ENCODE measurements around the gene BCO2.

BCO2 gene

DNA sequence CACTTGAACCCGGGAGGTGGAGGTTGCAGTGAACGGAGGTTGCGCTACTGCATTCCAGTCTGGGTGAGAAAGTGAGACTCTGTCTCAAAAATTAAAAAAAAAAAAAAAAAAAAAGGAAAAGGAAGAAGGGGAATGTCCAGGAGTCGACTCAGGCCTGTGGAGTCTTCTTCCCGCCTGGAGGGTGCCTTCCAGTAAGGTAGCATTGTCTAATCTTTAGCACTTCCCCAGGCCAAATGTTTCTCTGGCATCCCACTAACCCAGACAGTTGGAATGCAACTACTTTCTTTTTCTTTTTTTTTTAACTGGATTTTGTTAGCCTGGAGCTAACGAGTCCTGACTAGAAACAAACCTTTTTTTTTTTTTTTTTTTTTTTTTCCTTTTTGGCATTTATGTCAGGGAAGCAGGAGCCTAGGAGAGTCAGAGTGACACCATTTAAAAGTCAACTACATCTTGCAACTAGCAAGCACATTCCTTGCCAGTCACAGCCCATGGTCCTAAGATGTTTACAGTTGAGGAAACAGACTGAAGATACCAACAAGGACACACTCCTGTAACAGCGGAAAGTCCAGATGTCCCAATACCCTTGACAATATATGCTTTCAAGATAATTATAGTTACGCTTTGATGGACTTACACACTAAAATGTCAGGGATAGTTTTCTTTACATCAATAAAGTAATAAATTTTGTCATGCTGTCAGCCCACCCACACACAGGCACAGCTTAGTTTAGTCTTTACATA is 74.7 kb downstream of the BCO2 start:
- DNase-seq (ENCODE audit: low spot score) = no peak

- no peak for DNase-seq (ENCODE audit: low spot score)
These were observed 78.4 kb downstream of the BCO2 start for GRCh38 chr11:112253605-112254242.

DNA sequence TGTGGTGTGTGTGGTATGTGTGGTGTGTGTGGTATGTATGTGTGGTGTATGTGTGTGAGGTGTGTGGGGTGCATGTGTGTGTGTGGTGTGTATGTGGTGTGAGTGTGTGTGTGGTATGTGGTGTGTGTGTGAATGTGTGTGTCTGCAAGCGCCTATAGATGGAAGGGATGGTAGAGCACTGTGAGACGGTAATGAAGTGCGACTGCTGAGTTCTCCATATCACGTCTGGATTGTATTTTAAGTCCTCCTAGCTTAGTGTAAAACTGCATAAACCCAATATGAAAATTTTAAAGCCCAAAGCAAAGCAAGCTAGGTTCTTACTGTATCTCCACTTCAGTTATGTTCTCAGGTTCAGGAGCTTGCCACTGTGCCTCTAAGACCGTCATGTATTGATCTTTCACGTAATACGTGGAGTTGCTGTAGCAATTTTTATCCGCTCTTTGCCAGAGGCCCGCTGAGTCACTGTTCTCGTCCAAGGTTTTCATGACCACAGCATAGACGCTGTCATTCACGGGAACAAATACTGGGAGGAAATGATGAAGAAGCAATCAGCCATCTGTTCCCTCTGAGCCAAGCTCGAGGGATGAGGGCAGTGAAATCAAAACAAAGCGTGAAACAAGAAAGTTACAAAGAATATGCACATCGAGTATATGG is 79.9 kb downstream of the BCO2 start:
- DNase-seq (ENCODE audit: low spot score) = no peak

DNA sequence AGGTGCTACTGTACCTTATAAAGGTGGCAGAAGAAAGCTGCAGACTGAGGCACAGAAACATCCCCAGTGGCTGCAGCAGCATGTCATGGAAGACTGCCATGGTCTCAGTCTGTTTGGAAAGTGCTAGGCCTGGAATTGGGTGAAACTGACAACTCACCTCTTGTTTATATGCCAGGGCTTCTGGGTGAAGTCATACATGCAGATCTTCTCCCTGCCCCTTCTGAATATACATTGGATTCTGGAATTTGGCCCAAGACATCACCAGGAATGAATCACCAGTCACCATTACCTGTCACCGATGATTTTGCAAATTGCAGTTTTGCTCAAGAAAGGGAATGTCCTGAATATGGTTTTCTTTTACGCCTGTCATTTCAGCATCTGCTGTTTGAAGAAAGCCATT is 85.2 kb downstream of the BCO2 start, which contains the start of gene PLET1:
Gene PLET1, minus strand, starts transcription at position 371 of the 400 bp plus-strand sequence. Its CDS starts 271 bp downstream, at position 100.
- no peak for DNase-seq (ENCODE audit: low spot score)

DNA sequence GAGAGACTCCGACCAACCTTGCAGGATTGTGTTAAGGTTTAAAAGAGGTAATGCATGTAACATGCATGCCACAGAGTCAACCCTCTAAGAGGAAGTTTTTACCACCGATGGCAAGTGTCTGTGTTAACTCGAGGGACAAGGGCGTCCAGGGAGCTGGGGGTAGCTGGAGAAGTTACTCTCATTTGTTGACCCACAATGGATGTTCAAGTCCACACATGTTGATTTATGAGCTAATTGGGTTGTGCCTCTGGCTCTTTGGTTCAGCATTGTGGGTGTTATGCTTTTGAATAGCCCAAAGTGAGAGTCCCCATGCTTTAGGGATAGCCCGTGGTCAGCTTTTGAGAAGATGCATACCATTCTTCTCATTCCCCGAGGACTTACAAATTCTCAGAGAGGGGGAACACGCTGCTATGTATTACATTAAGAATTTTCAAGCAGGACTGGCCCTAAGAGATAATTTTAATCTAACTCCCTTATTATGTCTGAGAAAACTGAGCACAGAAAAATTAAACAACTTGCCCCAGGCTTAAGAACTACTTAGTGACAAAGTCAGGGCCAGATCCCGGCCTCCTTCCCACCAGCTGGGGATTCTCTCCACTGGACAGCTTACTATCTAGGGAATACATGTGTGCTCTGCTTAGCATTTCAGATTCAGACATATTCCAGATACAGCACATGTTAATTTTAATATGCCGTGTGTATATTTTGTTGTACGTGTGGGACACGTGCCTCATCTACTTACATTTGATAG is 90.5 kb downstream of the BCO2 start:
- DNase-seq (ENCODE audit: low spot score) = no peak

DNA sequence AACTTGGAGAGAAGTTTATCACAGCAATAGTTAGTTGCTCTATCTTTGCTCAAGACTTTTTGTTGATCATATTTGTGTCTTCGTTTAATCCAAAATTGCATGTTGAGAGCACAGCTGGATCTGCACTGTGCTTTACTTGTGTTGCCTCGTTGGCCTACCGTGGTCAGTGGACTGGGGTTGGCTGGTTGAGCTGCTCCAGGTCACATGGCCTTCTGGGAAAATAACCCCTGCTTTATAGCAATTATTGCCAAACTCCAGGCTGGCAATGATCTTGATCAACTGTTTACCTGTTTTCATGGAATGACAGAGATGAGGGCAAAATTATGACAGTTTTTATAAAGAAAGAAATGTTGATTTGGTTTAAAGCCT is 91.1 kb downstream of the BCO2 start:
- no peak for DNase-seq (ENCODE audit: low spot score)

GRCh38 chr11:112267188-112267591 is 91.9 kb downstream of the BCO2 start:
- no peak for DNase-seq (ENCODE audit: low spot score)

DNA sequence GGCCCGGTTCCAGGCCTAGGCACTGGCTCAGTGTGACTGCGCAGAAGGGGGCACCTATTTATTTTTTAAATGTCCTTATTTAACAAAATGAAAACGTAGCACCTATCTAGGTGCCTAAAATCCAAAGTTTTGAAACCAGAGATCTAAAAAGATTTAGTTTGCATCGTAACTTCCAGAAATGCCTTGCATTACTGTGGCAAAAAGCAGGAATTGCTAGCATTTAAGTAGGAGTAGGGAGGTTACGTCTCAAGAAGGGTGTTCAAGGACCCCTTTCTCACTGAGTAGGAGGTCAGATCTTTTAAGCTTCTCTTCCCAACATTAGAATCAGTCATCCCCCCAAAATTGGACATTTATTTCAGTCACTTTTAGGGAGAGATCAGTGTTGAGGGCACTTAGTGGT is 93.1 kb downstream of the BCO2 start:
- DNase-seq (ENCODE audit: low spot score) = no peak
